Subcutaneous abdominal adipose tissue (tissue), 5 donors: ENCODE results near the gene RSRC2.
A peak's percentile ranks its signal among the peaks of the same experiment; 100 is the strongest.
"Not testable (repeated sequence)": the region's sequence is repeated elsewhere in the genome, so short reads cannot be mapped to it uniquely, and the experiment has no call there.

Source experiments
- H3K27ac ChIP-seq: one replicate; pipeline ENCODE4 v1.7.0; 2013; ENCODE audit warnings: low read depth, mild to moderate bottlenecking, inconsistent platforms, low read length, moderate library complexity
- H3K27me3 ChIP-seq, 5 donors: one replicate each; pipeline ENCODE4 v1.7.0; 2013; ENCODE audit warnings: low read length in 5 of 5, inconsistent platforms in 1 of 5; ENCODE audit not compliant: control insufficient read depth in 5 of 5, insufficient read depth in 4 of 5
- H3K36me3 ChIP-seq, 5 donors: one replicate each; pipeline ENCODE4 v1.7.0; 2013; ENCODE audit warnings: low read length in 5 of 5; ENCODE audit not compliant: control insufficient read depth in 5 of 5, insufficient read depth in 5 of 5
- H3K4me1 ChIP-seq, 5 donors: one replicate each; pipeline ENCODE4 v1.7.0; 2013; ENCODE audit warnings: low read length in 5 of 5, mild to moderate bottlenecking in 3 of 5, moderate library complexity in 1 of 5; ENCODE audit not compliant: control insufficient read depth in 5 of 5, insufficient read depth in 5 of 5
- H3K4me3 ChIP-seq, 5 donors: one replicate each; pipeline ENCODE4 v1.7.0; 2013; ENCODE audit warnings: low read length in 5 of 5, low read depth in 1 of 5
- H3K9ac ChIP-seq, 5 donors: one replicate each; pipeline ENCODE4 v1.7.0; 2013; ENCODE audit warnings: low read length in 5 of 5, mild to moderate bottlenecking in 4 of 5, moderate library complexity in 3 of 5
- H3K9me3 ChIP-seq, 5 donors: one replicate each; pipeline ENCODE4 v1.7.0; 2013; ENCODE audit warnings: low read length in 5 of 5; ENCODE audit not compliant: control insufficient read depth in 5 of 5
- donor health status: healthy.
- donor health status: healthy.
- donor health status: healthy.
- donor health status: healthy.
- donor health status: healthy.

RSRC2 gene

DNA sequence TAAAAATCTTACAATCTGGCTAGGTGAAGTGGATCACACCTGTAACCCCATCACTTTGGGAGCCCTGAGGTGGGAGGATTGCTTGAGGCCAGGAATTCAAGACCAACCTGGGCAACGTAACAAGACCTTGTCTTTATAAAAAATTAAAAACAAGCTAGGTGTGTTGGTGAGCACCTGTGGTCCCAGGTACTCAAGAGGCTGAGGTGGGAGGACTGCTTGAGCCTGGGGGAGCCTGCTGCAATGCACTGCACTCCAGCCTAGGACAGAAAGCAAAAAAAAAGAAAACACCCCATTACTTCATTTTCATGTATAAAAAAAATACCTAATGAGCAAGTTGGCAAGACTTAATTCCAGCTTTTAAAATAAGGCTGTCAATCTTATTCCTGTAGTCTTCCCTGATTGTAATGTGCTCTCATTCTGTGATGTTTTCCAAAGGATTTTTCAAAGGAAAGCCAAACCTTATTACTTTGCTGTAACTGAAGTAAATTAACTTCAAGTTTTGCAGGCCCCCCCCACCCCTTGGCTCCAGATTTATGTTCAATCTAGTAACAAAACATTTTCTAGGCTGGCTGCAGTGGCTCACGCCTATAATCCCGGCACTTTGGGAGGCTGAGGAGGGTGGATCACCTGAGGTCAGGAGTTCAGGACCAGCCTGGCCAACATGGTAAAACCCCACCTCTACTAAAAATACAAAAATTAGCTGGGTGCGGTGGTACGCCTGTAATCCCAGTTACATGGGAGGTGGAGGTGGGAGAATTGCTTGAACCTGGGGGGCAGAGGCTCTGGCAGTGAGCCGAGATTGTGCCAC is 22.7 kb downstream of the RSRC2 start:
- H3K27ac ChIP-seq: no peak overlapping the region
- H3K9me3 ChIP-seq: no peaks in the 10 kb centered on the region
- H3K36me3 ChIP-seq: peaks cover 31 to 59% (median 56%) of the 10 kb centered on the region in 5 donors
- peaks cover 0 to 19% (median 17%) of the 10 kb centered on the region in 5 donors for H3K4me1 ChIP-seq
- H3K4me3 ChIP-seq: no peak overlapping the region
- H3K27me3 ChIP-seq: no peaks in the 10 kb centered on the region
- H3K9ac ChIP-seq: no peak overlapping the region

DNA sequence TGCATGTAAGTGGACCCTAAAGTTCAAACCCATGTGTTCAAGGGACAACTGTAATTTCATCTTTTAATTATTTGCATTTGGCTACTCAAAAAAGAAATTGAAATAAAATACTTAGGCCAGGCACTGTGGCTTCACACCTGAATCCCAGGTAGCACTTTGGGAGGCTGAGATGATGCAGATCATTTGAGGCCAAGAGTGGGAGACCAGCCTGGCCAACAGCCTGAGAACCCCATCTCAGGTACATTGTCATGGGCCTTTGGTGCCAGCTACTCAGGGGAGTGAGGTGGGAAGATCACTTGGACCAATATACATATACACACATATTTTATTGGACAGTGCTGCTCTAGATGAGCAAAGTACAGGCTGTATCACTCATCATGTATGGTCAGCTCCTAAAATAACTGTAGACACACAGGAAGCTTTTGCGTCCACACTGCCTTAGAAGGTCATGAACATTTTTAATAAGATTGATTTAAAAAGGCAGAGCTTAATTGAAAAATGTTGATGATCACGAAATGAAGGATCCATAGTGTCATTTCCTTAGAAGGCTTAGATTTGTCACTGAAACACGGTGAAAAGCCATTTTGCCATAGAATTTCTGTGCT is 23.5 kb downstream of the RSRC2 start:
- H3K9ac ChIP-seq: no peak overlapping the region
- no peaks in the 10 kb centered on the region for H3K27me3 ChIP-seq
- H3K36me3 ChIP-seq: peaks cover 28 to 52% (median 48%) of the 10 kb centered on the region in 5 donors

DNA sequence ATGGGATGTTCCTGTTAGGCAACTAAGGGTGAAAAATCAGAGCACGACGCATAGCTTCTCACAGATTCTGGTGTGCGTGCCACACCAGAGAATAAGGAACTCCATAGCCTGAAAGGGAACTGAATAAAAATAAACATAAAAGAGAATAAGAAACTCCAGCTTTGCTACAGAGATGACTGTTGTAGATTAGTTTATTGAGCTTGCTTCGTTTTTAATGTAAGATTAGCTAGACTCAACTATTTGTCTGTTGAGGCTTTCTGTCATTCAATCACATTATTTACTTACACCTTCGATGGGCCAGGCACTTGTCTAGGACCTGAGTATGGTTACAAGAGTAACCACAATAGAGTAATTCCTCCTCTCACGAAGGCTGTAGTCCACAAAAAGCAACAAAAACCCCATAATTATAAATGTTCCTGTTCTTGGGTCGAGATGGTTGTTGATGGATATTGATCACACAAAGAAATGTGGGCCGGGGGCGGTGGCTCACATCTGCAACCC is 25.2 kb downstream of the RSRC2 start:
- no peaks in the 10 kb centered on the region for H3K27me3 ChIP-seq
- H3K36me3 ChIP-seq: peaks cover 20 to 36% (median 32%) of the 10 kb centered on the region in 5 donors
- H3K4me1 ChIP-seq: peaks cover 0 to 30% (median 22%) of the 10 kb centered on the region in 5 donors
- H3K27ac ChIP-seq: peak overlapping the region; percentile 98
- no peaks in the 10 kb centered on the region for H3K9me3 ChIP-seq
- peak overlapping the region; percentile 79 to 95 (median 92) for H3K4me3 ChIP-seq
- H3K9ac ChIP-seq: peak overlapping the region in 2 of 5 donors; percentile 98

More for the DNA sequence above, 23.5 kb downstream of the RSRC2 start:
- no peak overlapping the region for H3K4me3 ChIP-seq
- H3K9me3 ChIP-seq: no peaks in the 10 kb centered on the region
- peaks cover 0 to 26% (median 18%) of the 10 kb centered on the region in 5 donors for H3K4me1 ChIP-seq
- no peak overlapping the region for H3K27ac ChIP-seq

DNA sequence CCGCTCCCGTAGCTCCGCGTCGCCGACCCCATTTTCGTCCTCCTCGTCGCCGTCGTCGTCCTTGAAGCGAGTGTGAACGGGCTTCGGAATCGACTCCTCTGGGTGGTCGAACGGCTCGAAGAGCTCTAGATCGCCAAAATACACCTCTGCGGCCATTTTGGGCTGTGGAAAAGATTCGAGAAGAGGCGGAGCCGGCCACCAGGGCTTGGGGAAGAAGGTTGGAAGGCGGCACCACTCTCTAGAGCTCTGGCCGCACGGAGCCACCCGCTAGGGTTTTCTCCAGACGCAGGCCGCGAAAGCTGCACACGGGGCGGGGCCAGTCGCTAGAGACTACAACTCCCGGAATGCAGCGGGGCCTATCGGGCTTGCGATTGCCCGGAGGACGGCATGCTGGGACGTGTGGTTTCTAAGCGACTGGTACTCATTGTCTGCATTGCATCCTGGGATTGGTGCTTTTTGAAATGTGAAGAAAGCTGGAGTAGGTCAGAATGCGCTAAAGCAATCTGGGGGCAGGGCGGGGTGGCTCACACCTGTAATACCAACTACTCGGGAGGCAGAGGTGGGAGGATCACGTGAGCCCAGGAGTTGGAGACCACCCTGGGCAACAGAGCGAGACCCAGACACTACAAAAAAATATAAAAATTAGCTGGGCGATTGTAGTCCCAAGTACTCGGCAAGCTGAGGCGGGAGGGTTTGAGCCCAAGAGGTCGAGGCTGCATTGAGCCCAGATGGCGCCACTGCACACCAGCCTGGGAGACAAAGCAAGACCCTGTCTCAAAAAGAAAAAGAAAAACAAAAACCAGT is 25.8 kb downstream of the RSRC2 start, which contains the start of gene ZCCHC8:
Gene ZCCHC8, minus strand, starts transcription at position 248 of the 804 bp plus-strand sequence. Its CDS starts 92 bp downstream, at position 156.
- peak within 1 kb of the TSS; percentile 91 to 98 (median 92) for H3K9ac ChIP-seq
- H3K4me3 ChIP-seq: peak within 1 kb of the TSS; percentile 79 to 95 (median 92)
- no peaks in the 10 kb centered on the region for H3K27me3 ChIP-seq
- peaks cover 16 to 31% (median 26%) of the 10 kb centered on the region in 5 donors for H3K36me3 ChIP-seq
- H3K27ac ChIP-seq: peak within 1 kb of the TSS; percentile 98
- H3K9me3 ChIP-seq: no peaks in the 10 kb centered on the region
- peaks cover 0 to 30% (median 22%) of the 10 kb centered on the region in 5 donors for H3K4me1 ChIP-seq

DNA sequence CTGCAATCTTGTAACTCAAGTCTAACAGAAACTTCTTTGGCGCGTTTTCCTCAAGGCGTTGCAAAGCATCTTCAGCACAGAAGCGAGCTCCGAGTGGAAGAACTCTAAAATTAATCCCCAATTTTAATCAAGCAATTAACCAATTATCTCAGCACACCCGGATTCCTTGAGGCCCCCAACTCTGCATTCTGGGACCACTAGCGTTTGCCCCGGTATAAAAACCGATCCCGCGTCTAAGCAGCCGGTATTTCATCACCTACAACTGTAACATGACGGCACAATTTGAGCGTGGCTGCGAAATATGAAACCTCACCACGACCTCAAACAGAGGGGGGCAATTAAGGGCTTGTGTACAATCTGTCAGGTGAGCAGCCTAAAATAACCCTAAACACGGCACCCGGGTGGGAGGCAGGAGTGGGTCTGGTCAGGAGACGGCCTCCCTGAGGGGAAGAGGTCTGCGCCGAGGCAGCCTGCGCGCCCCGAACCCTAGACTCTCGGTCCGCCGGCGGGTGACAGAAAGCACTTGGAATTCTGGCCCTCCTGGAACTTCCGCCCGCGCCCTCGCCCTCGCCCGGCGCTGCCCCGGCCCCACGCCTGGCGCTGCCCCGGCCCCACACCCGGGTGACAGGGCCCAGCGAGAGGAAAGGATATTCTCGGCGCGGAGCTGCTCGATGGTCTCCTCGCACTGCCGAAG is 26.6 kb downstream of the RSRC2 start:
- Histone ChIP-seq H3K4me3 (peak overlapping the region; percentile 79 to 95 (median 92)), H3K27ac (peak overlapping the region; percentile 98), H3K36me3 (peaks cover 12 to 27% (median 21%) of the 10 kb centered on the region in 5 donors), H3K4me1 (peaks cover 0 to 30% (median 22%) of the 10 kb centered on the region in 5 donors), H3K9me3 (no peaks in the 10 kb centered on the region), H3K9ac (peak overlapping the region; percentile 91 to 98 (median 92)), H3K27me3 (no peaks in the 10 kb centered on the region)

DNA sequence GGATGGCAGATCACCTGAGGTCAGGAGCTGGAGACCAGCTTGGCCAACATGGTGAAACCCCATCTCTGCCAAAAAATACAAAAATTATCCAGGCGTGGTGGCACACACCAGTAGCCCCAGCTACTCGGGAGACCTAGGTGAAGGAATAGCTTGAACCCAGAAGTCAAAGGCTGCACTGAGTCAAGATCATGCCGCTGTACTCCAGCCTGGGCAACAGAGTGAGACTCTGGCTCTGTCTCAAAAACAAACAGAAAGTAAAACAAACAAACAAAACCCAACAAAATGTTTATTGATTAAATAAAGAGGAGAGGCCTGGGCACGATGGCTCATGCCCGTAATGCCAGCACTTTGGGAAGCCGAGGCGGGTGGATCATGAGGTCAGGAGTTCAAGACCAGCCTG is 31.5 kb downstream of the RSRC2 start:
- no peak overlapping the region for H3K9ac ChIP-seq
- H3K27ac ChIP-seq: no peak overlapping the region
- H3K36me3 ChIP-seq: peaks cover 15 to 30% (median 26%) of the 10 kb centered on the region in 5 donors
- no peaks in the 10 kb centered on the region for H3K9me3 ChIP-seq
- no peaks in the 10 kb centered on the region for H3K27me3 ChIP-seq
- H3K4me1 ChIP-seq: peaks cover 0 to 23% (median 16%) of the 10 kb centered on the region in 5 donors
- no peak overlapping the region for H3K4me3 ChIP-seq

DNA sequence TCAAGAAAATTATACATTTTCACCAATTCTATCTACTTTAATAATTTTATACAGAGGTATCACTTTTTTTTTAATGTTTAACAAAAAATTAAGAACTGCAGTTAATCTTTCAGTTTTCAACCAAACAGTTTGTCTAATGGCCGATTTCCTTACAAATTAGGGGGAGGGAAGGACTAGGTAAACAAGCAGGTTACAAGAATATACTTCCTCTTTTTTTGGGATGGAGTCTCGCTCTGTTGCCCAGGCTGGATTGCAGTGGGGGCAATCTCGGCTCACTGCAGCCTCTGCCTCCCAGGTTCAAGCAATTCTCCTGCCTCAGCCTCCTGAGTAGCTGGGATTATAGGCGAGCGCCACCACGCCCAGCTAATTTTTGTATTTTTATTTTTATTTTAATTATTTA is 33.5 kb downstream of the RSRC2 start:
- not testable (repeated sequence) for H3K27ac ChIP-seq, H3K4me1 ChIP-seq, H3K27me3 ChIP-seq, H3K4me3 ChIP-seq, H3K9me3 ChIP-seq, H3K9ac ChIP-seq
- peaks cover 30 to 49% (median 40%) of the 10 kb centered on the region in 5 donors for H3K36me3 ChIP-seq

DNA sequence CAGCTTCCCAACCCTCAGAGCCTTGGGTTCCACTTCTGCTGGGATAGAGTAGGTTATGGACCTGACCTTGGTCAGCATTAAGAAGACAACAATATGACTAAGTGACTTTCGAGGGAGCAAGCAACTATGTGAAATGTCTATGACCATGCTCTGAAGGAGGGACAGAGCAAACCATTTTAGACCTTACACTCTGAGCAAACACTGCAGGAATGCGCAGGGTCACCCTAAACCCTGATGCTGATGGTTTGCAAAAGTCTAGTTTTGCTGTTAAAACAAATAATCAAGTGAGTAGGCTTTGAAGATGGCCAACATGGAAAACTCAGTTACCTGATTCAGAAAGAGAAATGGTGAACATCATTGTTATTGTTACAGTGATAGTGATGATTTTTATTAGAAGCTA is 34.7 kb downstream of the RSRC2 start:
- Histone ChIP-seq H3K4me1 (no peaks in the 10 kb centered on the region), H3K4me3 (no peak overlapping the region), H3K36me3 (peaks cover 35 to 61% (median 48%) of the 10 kb centered on the region in 5 donors), H3K27me3 (no peaks in the 10 kb centered on the region), H3K27ac (no peak overlapping the region), H3K9me3 (no peaks in the 10 kb centered on the region), H3K9ac (no peak overlapping the region)

DNA sequence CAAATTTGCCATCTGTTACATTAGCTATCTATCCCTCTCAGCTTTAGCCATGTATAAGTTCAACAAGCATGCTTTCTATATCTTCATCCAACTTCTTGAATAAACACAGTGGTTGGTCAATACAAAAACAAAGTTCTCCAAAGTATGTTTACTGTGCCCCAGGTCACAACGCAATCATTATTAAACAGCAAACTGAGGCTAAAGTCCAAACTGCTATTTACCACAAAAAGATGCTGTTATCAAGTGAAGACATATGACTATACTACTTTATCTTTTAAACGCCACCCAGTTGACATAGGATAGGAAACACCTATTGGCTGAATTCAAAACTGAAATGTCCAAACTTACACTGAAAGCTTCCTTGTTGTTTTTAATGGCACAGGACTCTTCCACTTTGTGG is 37.7 kb downstream of the RSRC2 start:
- Histone ChIP-seq H3K4me3 (no peak overlapping the region), H3K9me3 (no peaks in the 10 kb centered on the region), H3K36me3 (peaks cover 38 to 85% (median 59%) of the 10 kb centered on the region in 5 donors), H3K9ac (no peak overlapping the region), H3K4me1 (no peaks in the 10 kb centered on the region), H3K27ac (no peak overlapping the region), H3K27me3 (no peaks in the 10 kb centered on the region)
